Measurements from ENCODE around the gene IGSF21. TPM values are rescaled to one million over a fixed set of nuclear protein-coding genes. Genes with fewer than 3 reads are reported as not detected.
A peak's percentile ranks its signal among the peaks of the same experiment; 100 is the strongest.

IGSF21 gene
- total RNA-seq, 2 donors from 2014 or later, result not detected

DNA sequence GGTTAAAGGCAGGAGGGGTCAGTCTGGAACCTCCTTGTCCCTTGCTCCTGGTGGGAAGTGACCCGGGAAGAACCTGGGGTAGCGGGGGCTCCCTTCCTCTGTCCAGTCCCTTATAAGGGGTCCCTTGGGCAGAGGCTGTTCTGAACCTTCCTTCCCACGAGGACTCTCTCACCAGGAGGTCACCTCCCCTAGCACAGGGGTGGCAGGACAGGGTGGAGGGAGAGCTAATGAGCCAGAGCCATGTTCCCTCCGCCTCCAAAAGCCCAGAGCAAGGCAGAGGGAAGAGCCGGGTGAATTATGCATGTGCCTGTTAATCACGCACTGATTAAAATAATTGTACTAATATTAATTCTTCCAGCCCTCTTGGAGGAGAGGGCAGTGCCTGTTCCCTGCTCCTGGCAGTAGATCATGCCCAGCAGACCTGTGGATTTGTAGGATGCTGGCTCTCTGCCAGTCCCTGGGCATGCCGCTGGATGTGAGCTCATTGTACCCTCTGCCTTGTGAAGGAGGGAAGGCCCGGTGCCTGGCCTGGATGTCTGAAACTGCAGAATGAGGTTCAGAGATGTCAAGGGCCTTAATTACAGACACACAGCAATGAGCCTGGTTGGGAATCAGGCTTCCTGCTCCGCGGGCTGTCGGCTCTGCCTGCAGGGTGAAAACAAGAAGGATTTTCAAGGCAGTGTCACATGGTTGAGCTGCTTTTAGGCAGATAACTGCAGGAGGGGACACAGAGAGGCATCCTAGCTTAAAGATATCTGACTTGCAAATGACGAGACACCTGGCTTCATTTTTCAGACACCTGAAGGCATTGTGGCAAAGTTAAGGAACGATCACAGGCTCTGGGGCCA lies 68.2 kb downstream of the IGSF21 start:
- Mint-ChIP-seq H3K27me3 (peaks cover 11 to 17% of the 10 kb centered on the region in 2 donors), H3K9me3 (no peaks in the 10 kb centered on the region), H3K4me3 (no peak overlapping the region), H3K36me3 (no peaks in the 10 kb centered on the region), H3K27ac (no peak overlapping the region), H3K4me1 (ENCODE audit: low read depth in 2 of 2) (no peaks in the 10 kb centered on the region)
- no peak for DNase-seq (ENCODE audit: low spot score)
- ATAC-seq, result peak in 1 of 2 donors; percentile 15

DNA sequence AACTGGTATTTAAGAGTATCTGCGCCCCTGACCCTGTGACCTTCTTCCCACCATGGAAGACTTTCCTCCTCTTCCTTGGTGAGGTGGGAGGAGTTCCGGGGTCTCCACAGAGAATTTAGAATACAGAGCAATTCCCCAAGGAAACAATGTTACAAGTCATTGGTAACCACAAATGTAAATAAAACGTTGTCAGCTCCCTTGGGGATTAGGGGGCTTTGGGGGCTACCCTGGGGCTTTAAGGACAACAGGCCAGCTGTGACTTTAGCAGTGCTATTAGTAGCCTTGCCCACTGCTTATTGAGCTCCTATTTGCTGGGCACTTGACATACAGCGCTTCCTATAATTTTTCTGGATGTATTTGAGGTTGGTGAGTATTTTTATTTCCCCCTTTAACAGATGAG lies 69.0 kb downstream of the IGSF21 start:
- Mint-ChIP-seq H3K9me3 (no peaks in the 10 kb centered on the region), H3K36me3 (no peaks in the 10 kb centered on the region), H3K4me1 (ENCODE audit: low read depth in 2 of 2) (no peaks in the 10 kb centered on the region), H3K27me3 (peaks cover 11 to 17% of the 10 kb centered on the region in 2 donors), H3K4me3 (no peak overlapping the region), H3K27ac (no peak overlapping the region)
- DNase-seq (ENCODE audit: low spot score) (no peak), ATAC-seq (no peak)

DNA sequence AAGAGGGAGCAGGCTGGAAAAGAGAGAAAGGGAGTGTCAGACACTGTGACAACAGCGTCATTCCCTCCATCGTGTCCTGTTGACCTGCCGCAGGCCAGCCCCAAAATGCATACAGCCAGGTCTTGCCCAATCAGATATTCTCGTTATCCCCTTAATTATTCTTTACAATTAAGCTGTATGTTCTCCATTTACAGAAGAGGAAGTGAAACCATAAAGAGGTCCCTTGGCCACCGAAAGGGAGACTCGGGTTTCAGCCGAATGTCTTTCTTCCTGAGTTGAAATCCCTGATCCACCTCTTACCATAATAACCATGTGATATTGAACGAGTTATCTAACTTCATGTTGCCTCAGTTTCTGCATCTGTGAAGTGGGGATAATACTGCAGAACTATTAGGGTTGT lies 70.5 kb downstream of the IGSF21 start:
- Mint-ChIP-seq H3K27me3 (peaks cover 11 to 17% of the 10 kb centered on the region in 2 donors), H3K4me3 (no peak overlapping the region), H3K9me3 (no peaks in the 10 kb centered on the region), H3K36me3 (no peaks in the 10 kb centered on the region), H3K4me1 (ENCODE audit: low read depth in 2 of 2) (no peaks in the 10 kb centered on the region), H3K27ac (no peak overlapping the region)
- ATAC-seq (no peak), DNase-seq (ENCODE audit: low spot score) (no peak)

DNA sequence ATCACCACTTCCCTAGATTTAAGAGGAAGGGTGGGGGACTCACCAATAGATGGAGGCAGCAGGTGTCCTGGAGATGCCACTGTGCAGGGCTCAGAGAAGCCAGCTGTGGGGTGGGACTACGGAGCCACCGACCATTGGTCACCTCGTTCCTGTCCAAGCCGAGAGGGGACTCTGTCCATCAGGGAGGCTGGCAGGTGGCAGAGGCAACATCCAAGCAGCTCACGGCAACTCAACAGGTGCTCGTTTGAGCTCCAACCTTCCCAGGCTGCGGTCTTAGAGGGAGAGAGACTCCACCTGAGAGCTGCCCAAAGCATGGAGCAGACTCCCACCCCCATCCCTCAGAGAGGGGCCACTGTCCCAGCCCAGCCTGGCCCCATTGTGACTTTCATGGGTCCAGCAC lies 71.4 kb downstream of the IGSF21 start:
- ATAC-seq, result no peak
- no peak overlapping the region for H3K4me3 Mint-ChIP-seq
- no peak for DNase-seq (ENCODE audit: low spot score)
- no peaks in the 10 kb centered on the region for H3K36me3 Mint-ChIP-seq
- no peaks in the 10 kb centered on the region for H3K4me1 Mint-ChIP-seq (ENCODE audit: low read depth in 2 of 2)
- no peaks in the 10 kb centered on the region for H3K9me3 Mint-ChIP-seq
- no peak overlapping the region for H3K27ac Mint-ChIP-seq
- peaks cover 11 to 17% of the 10 kb centered on the region in 2 donors for H3K27me3 Mint-ChIP-seq

DNA sequence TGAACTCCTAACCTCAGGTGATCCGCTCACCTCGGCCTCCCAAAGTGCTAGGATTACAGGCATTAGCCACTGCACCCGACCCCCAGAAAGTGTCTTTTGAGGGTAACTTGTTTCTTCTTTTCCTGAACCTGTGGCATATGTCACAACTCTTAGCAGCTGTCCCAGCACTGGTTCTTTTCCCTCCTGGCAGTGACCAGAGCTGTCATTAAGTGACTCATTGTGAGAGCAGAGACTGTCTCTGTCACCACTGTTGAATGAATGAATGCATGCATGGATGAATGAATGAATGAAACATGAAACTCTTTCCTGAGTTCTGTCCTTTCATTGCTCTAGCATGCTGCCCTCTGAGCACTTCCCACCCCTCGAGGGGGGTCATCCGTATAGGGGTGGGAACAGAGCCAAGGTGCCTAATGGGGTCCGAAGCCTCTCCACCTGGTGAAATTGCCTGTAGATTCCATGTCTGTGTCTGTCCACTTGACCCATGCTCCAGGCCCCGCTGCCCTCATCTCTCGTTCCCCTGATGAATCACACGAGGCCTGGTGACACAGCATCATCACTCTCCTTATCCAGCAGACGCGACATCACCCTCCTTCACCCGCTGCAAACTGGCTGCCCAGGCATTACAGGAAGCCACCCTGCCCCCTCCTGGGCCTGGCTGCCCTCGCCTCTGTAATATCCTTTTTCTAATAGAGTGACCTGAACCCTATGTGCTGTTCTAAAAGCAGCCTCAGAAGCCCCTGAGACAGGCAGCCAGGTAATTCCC lies 75.0 kb downstream of the IGSF21 start:
- Mint-ChIP-seq H3K9me3 (no peaks in the 10 kb centered on the region), H3K36me3 (no peaks in the 10 kb centered on the region), H3K27me3 (peaks cover 11 to 16% of the 10 kb centered on the region in 2 donors), H3K27ac (no peak overlapping the region), H3K4me1 (ENCODE audit: low read depth in 2 of 2) (no peaks in the 10 kb centered on the region), H3K4me3 (no peak overlapping the region)
- DNase-seq (ENCODE audit: low spot score), result no peak
- no peak for ATAC-seq

DNA sequence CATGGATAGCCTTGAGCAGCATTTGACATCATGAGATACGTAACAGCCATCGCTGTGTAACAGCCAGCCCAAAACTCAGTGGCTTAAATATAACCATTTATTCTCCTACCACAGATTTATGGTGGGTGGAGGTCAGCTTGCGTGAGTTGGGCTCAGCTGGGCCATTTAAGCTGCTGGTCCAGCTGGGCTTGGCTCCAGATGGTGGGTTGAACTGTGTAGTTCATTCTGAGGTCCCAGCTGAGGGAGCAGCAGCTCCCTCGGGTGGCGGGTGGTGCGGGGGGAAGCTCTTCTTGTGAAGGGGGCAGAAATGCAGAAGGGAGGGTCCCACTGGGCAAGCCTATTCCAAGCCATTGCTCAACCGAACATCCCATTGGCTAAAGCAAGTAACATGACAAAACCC lies 75.9 kb downstream of the IGSF21 start:
- no peaks in the 10 kb centered on the region for H3K9me3 Mint-ChIP-seq
- no peaks in the 10 kb centered on the region for H3K4me1 Mint-ChIP-seq (ENCODE audit: low read depth in 2 of 2)
- H3K4me3 Mint-ChIP-seq, result no peak overlapping the region
- peaks cover 8 to 11% of the 10 kb centered on the region in 2 donors for H3K27me3 Mint-ChIP-seq
- no peaks in the 10 kb centered on the region for H3K36me3 Mint-ChIP-seq
- DNase-seq (ENCODE audit: low spot score), result no peak
- H3K27ac Mint-ChIP-seq, result no peak overlapping the region
- ATAC-seq, result no peak

DNA sequence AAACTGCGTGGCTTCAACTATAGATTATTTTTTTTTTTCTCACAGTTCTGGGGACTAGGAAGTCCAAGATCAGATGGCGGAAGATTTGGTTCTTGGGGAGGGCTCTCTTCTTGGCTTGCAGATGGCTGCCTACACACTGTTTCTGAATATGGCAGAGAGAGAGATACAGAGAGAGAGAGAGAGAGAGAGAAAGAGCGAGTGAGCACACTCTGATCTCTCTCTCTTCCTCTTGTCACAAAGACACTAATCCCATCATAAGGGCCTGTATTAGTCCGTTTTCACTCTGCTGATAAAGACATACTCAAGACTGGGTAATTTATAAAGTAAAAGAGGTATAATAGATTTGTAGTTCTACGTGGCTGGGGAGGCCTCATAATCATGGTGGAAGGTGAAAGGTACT lies 79.5 kb downstream of the IGSF21 start:
- Mint-ChIP-seq H3K4me1 (ENCODE audit: low read depth in 2 of 2) (no peaks in the 10 kb centered on the region), H3K36me3 (no peaks in the 10 kb centered on the region), H3K27me3 (peaks cover 8 to 13% of the 10 kb centered on the region in 2 donors), H3K9me3 (no peaks in the 10 kb centered on the region), H3K4me3 (no peak overlapping the region), H3K27ac (no peak overlapping the region)
- no peak for ATAC-seq
- DNase-seq (ENCODE audit: low spot score), result no peak

DNA sequence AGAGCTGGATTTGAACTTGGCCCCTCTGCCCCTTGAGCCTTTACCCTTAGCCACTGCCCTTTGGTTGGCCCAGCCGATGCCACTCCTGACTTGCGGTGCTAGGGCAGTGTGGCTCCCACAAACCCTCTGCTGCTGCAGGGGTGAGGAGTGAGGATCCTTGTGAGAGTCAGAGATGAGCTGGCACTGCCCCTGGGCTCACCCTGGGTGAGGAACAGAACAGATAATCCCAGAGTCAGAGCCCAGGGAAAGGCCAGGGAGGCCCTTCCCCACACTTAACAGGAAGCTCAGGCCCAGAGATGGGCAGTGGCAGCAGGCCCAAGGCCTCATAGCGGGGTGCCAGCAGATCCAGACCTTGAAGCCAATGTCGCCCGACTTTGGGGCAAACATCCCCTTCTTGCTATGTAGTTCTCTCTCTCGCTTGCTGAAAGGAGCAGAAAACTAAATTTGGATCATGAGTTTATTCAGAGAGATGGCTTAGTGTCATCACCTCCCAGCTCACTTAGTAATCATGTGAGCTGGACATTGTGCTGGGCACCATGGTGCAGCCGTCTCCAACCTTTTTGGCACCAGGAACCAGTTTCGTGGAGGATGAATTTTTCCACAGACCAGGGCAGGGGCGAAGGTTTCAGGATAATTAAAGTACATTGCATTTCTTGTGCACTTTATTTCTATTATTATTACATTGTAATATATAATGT lies 81.4 kb downstream of the IGSF21 start:
- Mint-ChIP-seq H3K9me3 (no peaks in the 10 kb centered on the region), H3K4me3 (no peak overlapping the region), H3K36me3 (no peaks in the 10 kb centered on the region), H3K27ac (no peak overlapping the region), H3K4me1 (ENCODE audit: low read depth in 2 of 2) (no peaks in the 10 kb centered on the region), H3K27me3 (peaks cover 17 to 22% of the 10 kb centered on the region in 2 donors)
- DNase-seq (ENCODE audit: low spot score), result no peak
- peak in 1 of 2 donors; percentile 22 for ATAC-seq

DNA sequence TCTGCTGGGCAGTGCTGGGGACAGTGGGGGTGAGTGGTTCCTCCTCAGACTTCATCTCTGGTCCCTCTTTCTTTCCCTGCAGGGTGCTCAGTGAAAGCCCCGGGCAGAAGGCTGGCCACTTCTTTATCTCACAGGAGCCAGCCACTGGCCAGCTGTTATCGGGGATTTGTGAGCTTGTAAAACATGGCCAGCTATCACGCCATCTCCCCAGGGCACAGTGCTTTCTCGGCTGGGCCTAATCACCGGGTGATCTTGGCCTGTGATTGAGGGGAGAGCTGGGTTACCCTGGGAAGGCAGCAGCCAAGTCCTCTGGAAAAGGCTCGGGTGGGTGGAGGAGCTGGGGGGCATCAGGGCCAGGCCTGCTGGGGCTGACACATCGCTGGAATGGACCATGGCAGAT lies 83.0 kb downstream of the IGSF21 start:
- no peaks in the 10 kb centered on the region for H3K4me1 Mint-ChIP-seq (ENCODE audit: low read depth in 2 of 2)
- no peak for DNase-seq (ENCODE audit: low spot score)

DNA sequence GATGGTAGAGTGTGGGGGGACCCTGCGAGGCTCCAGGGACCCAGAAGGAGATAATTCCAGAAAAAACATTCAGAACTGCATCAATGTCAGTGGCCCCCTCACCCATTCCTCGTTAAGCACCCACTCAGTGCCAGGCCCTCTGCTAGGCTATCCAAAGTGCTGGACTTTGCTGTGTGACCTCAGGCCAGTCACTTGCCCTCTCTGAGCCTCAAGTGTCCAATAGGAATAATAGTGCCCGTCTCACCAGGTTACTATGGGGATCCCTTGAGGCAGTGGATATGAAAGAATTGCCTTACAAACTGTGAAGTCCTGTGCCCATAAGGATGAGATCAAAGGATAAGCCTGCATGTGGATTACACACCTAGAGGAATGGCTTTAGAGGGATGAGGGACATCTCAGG lies 83.4 kb downstream of the IGSF21 start:
- Mint-ChIP-seq H3K27ac (no peak overlapping the region), H3K27me3 (peaks cover 25 to 30% of the 10 kb centered on the region in 2 donors), H3K9me3 (no peaks in the 10 kb centered on the region), H3K4me1 (ENCODE audit: low read depth in 2 of 2) (no peaks in the 10 kb centered on the region), H3K4me3 (no peak overlapping the region), H3K36me3 (no peaks in the 10 kb centered on the region)
- DNase-seq (ENCODE audit: low spot score) (no peak), ATAC-seq (no peak)

More for the DNA sequence above, 83.0 kb downstream of the IGSF21 start:
- H3K9me3 Mint-ChIP-seq, result no peaks in the 10 kb centered on the region
- H3K36me3 Mint-ChIP-seq, result no peaks in the 10 kb centered on the region
- H3K4me3 Mint-ChIP-seq, result no peak overlapping the region
- peaks cover 21 to 26% of the 10 kb centered on the region in 2 donors for H3K27me3 Mint-ChIP-seq
- no peak for ATAC-seq
- no peak overlapping the region for H3K27ac Mint-ChIP-seq

DNA sequence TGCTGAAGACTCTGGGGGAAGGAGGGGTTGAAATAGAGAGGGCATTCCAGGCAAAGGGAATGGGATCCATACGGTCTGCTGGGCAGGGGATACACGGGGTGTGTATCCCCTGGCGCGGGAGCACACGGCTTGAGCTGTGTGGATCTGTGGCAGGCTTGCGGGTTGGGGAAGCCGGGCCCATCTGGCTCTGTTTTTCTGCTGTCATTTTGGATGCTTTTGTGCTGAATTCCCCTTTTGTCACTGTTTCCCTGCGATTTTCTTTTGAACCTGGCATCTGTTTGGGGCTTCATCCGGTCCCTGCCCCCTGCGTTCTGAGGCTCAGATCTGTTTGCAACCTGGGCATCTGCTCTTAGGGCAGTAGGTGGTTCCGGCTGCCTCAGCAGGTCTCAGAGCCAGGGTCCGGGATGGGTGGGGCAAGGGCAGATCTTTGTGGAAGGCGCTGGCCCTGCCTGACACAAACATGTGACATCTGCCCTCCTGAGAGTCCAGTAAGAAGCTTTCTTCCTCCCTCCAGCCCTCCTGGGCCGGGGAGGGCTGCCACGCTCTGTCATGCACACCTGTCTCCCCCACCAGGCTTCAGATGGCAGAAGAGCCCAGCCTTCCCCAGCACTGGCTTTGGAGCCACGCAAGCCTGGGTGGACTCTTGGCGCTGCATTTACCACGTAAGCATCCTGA lies 84.0 kb downstream of the IGSF21 start:
- H3K4me3 Mint-ChIP-seq, result no peak overlapping the region
- peaks cover 24 to 26% of the 10 kb centered on the region in 2 donors for H3K27me3 Mint-ChIP-seq
- no peaks in the 10 kb centered on the region for H3K9me3 Mint-ChIP-seq
- H3K27ac Mint-ChIP-seq, result no peak overlapping the region
- ATAC-seq (no peak), DNase-seq (ENCODE audit: low spot score) (no peak)
- H3K4me1 Mint-ChIP-seq (ENCODE audit: low read depth in 2 of 2), result no peaks in the 10 kb centered on the region
- H3K36me3 Mint-ChIP-seq, result no peaks in the 10 kb centered on the region

DNA sequence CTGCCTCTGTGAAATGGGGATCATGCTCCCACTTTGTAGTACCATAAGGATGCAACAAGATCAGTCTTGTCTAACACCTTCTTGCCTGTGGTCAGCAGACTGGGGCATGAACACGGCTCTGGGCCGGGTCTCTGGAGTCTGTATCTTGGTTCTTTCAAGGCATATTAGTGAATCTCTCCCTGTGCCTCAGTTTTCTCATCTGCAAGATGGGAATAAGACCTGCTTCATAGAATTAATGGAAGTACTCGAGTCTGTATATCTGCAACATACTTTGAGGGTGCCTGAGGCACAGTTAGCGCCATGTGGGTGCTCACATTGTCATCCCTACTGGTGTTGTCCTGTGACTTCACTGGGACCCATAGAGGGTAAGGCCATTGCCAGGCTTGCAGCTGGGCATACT lies 84.6 kb downstream of the IGSF21 start:
- Mint-ChIP-seq H3K27me3 (peaks cover 20 to 24% of the 10 kb centered on the region in 2 donors), H3K9me3 (no peaks in the 10 kb centered on the region), H3K27ac (no peak overlapping the region), H3K4me1 (ENCODE audit: low read depth in 2 of 2) (no peaks in the 10 kb centered on the region), H3K4me3 (no peak overlapping the region), H3K36me3 (no peaks in the 10 kb centered on the region)
- ATAC-seq, result no peak
- DNase-seq (ENCODE audit: low spot score), result no peak

DNA sequence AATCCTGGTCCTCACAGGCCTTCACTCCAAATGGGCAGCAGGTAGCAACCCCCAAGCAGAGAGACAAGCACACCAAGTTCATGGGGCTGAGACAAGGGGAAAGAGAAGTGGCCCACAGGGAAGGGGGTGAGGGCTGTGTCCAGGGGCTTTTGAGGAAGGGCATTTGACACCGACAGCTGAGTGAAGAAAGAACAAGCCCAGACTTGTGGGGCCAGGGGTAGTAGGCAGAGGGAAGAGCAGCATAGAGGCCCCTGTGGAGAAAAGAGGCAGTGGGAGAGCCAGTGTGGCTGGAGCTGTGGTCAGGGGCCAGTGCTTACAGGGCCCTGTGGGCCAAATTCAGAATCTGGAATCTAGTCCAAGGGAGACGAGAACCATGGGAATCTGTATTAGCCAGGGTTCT lies 85.4 kb downstream of the IGSF21 start:
- Mint-ChIP-seq H3K27me3 (peaks cover 20 to 24% of the 10 kb centered on the region in 2 donors), H3K4me3 (no peak overlapping the region), H3K27ac (no peak overlapping the region), H3K36me3 (no peaks in the 10 kb centered on the region), H3K9me3 (no peaks in the 10 kb centered on the region), H3K4me1 (ENCODE audit: low read depth in 2 of 2) (no peaks in the 10 kb centered on the region)
- ATAC-seq (no peak), DNase-seq (ENCODE audit: low spot score) (no peak)
